DND-41 (cell line): ENCODE results near the gene CKLF.

Experiments used
- ATAC-seq: fragments of 200-7000 bp; cut with Tn5 transposase; 3 replicates; pipeline ENCODE4 v1.9.1; 2021; ENCODE audit warnings: low read depth; ENCODE audit not compliant: insufficient read depth
- DNase-seq: peaks from one replicate; pipeline ENCODE4 v3.0.0-alpha.2; 2020
- H2AFZ ChIP-seq: 2 replicates; pipeline ENCODE4 v1.6.0; 2012; ENCODE audit warnings: low read depth, low read length
- H3K27ac ChIP-seq: 2 replicates; pipeline ENCODE4 v1.5.1; 2012; ENCODE audit warnings: low read length, inconsistent platforms
- H3K27me3 ChIP-seq: fragments of 200-600 bp; sonication (generic); 2 replicates; pipeline ENCODE4 v1.6.0; 2012; ENCODE audit warnings: low read length, mild to moderate bottlenecking, inconsistent platforms; ENCODE audit not compliant: insufficient read depth, poor library complexity
- H3K36me3 ChIP-seq: 2 replicates; pipeline ENCODE4 v1.5.1; 2012; ENCODE audit warnings: low read length, inconsistent platforms; ENCODE audit not compliant: insufficient read depth
- H3K4me1 ChIP-seq: 2 replicates; pipeline ENCODE4 v1.5.1; 2012; ENCODE audit warnings: mild to moderate bottlenecking, low read length; ENCODE audit not compliant: insufficient read depth
- H3K4me2 ChIP-seq: 2 replicates; pipeline ENCODE4 v1.6.0; 2012; ENCODE audit warnings: mild to moderate bottlenecking, moderate library complexity, low read length, inconsistent platforms; ENCODE audit not compliant: insufficient read depth
- H3K4me3 ChIP-seq, 2 experiments: fragments of 200-600 bp in 1 of 2; shearing (Covaris generic) in 1 of 2; 2 replicates each; pipeline ENCODE4 v1.5.1; 2012 to 2016; ENCODE audit warnings: inconsistent platforms in 2 of 2, low read length in 2 of 2, mild to moderate bottlenecking in 2 of 2, low read depth in 1 of 2, moderate library complexity in 1 of 2
- H3K79me2 ChIP-seq: 2 replicates; pipeline ENCODE4 v1.6.0; 2012; ENCODE audit warnings: low read length, inconsistent platforms; ENCODE audit not compliant: insufficient read depth
- H3K9ac ChIP-seq: 2 replicates; pipeline ENCODE4 v1.6.0; 2012; ENCODE audit warnings: low read depth, mild to moderate bottlenecking, inconsistent platforms, low read length, moderate library complexity
- H3K9me3 ChIP-seq: 2 replicates; pipeline ENCODE4 v1.5.1; 2012; ENCODE audit warnings: low read length, moderate library complexity, mild to moderate bottlenecking, inconsistent platforms; ENCODE audit not compliant: insufficient read depth, severe bottlenecking
- H4K20me1 ChIP-seq: 2 replicates; pipeline ENCODE4 v1.6.0; 2012; ENCODE audit warnings: low read length; ENCODE audit not compliant: insufficient read depth
- CTCF ChIP-seq: IDR thresholded peaks from 2 replicates; pipeline ENCODE4 v1.5.1; 2012; ENCODE audit warnings: borderline replicate concordance, low read length, moderate library complexity, mild to moderate bottlenecking; ENCODE audit not compliant: poor library complexity, severe bottlenecking; ENCODE audit errors: extremely low read depth
- EZH2 ChIP-seq: IDR thresholded peaks from 3 replicates; pipeline ENCODE4 v1.6.1; 2012; ENCODE audit warnings: borderline replicate concordance, low read depth, mild to moderate bottlenecking, moderate library complexity, low read length, inconsistent platforms; ENCODE audit not compliant: severe bottlenecking

Gene CKLF

GRCh38 chr16:66541388-66542355, 10.7 kb upstream of the CKLF start:
- DNase-seq (no peak), ATAC-seq (no peak)
- Histone ChIP-seq H3K4me1 (peaks cover 24% of the 10 kb centered on the region), H4K20me1 (no peaks in the 10 kb centered on the region), H3K9me3 (no peaks in the 10 kb centered on the region), H3K27ac (no peak overlapping the region), H2AFZ (no peak overlapping the region), H3K9ac (no peak overlapping the region), H3K36me3 (peaks cover 1% of the 10 kb centered on the region), H3K4me3 (no peak overlapping the region), H3K4me2 (no peak overlapping the region), H3K27me3 (no peaks in the 10 kb centered on the region), H3K79me2 (no peaks in the 10 kb centered on the region)
- TF ChIP-seq EZH2 = no peak
- TF ChIP-seq CTCF = no peak

DNA sequence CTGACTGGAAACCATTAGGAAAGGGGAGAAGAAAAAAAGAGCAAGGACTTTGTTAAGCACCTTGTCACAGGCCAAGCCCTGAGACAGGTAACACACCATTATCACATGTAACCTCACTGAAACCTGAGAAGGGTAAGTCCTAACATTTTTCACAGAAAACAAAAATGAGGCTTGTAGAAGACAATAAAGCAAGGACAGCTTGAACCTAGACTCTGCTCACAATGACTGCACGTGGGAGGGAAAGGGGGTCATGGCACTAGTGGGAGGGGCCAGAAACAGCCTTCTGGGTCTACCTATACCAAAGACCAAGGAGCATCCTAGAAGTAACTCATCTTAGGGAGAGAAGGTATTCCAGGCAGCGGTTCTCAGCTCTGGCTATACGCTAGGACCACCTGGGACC, 10.0 kb upstream of the CKLF start:
- no peaks in the 10 kb centered on the region for H3K9me3 ChIP-seq
- H2AFZ ChIP-seq = no peak overlapping the region
- H3K27me3 ChIP-seq = no peaks in the 10 kb centered on the region
- H3K79me2 ChIP-seq = no peaks in the 10 kb centered on the region
- no peaks in the 10 kb centered on the region; the same call in none of the 2 replicates for H3K36me3 ChIP-seq
- no peaks in the 10 kb centered on the region for H4K20me1 ChIP-seq
- peaks cover 28% of the 10 kb centered on the region for H3K4me1 ChIP-seq
- H3K9ac ChIP-seq = no peak overlapping the region
- ATAC-seq (no peak), DNase-seq (no peak)
- H3K4me3 ChIP-seq = no peak overlapping the region
- TF ChIP-seq EZH2 (no peak), CTCF (no peak)
- no peak overlapping the region for H3K27ac ChIP-seq
- no peak overlapping the region for H3K4me2 ChIP-seq

- Histone ChIP-seq H3K27ac (no peak overlapping the region), H3K4me3 (no peak overlapping the region), H2AFZ (no peak overlapping the region), H3K4me1 (peaks cover 38% of the 10 kb centered on the region), H3K4me2 (no peak overlapping the region), H3K36me3 (no peaks in the 10 kb centered on the region; the same call in 1 of the 2 replicates), H3K27me3 (no peaks in the 10 kb centered on the region), H3K9me3 (no peaks in the 10 kb centered on the region), H4K20me1 (no peaks in the 10 kb centered on the region), H3K79me2 (no peaks in the 10 kb centered on the region), H3K9ac (no peak overlapping the region)
- ATAC-seq (no peak), DNase-seq (no peak)
- TF ChIP-seq CTCF = no peak
- no peak for TF ChIP-seq EZH2
Measured at GRCh38 chr16:66543541-66543940, 8.8 kb upstream of the CKLF start.
